GM18907 (cell line): ENCODE results near the gene MTCL1.

ENCODE experiments used
- ATAC-seq: cut with Tn5 transposase; IDR thresholded peaks from one replicate; pipeline ENCODE4 v1.9.1; 2021; ENCODE audit warnings: mild to moderate bottlenecking, moderate library complexity; ENCODE audit not compliant: unreplicated experiment

Gene MTCL1

DNA sequence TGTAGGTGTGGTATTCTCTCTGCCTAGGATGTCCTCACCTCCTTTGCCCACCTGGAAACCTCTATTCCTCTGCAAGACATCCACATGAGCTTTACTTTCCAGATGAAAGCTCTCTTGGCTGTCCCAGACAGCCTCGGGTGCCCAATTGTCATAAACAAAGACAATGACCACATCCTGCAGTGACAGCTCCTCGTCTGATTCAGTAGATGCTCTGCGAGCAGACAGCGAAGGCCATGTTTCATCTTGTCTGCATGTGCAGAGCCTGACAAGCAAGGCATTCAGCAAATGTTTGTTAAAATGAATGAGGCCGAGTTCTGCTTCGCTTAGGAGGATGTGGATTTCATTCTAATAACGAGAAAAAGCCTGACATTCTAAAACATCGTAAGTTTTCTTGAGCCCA lies 150.9 kb downstream of the MTCL1 start:
- no peak for ATAC-seq

DNA sequence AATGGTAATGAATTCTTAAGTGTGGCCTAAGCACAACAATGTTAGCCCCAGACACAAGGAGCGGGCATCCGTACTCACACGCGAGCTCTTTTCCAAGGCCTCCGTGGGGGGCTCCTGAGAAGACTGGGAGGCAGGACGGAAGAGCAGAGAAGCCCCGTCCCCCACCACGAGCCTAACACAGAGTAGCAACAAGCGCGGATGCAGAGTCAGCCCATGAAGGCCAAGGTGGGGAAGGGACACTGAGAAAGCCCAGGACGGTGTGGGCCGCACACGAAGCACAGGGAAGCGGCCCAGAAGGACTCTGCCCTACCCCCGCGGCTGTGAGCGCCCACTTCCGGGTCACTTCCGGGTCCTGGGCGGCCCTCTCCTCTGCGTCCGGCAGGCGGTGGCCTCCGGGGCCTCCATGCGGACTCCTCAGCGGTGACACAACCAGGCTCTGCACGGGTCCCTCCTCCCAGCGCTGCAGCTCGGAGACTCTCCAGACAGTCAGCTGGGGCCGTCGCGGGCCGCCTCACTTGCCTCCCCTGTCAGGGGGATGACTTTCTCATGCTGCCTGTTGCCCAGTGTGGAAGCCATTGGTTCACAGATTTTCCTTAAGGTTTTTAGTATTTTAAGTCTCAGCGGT lies 151.5 kb downstream of the MTCL1 start:
- no peak for ATAC-seq

DNA sequence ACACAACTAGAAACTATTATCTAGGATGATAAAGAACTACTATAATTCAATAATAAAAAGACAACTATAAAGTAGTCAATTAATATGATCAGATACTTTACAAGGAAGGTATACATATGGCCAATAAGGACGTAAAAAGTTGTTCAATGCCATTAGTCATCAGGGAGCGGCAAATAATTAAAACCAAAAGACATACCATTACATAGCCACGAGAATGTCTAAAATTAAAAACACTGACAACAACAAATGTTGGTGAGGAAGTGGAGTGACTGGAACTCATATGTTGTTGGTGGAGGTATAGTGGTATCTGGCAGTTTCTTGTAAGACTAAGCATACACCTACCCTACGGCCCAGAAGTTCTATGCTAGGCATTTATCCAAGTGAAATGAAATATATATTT lies 152.4 kb downstream of the MTCL1 start:
- no peak for ATAC-seq

DNA sequence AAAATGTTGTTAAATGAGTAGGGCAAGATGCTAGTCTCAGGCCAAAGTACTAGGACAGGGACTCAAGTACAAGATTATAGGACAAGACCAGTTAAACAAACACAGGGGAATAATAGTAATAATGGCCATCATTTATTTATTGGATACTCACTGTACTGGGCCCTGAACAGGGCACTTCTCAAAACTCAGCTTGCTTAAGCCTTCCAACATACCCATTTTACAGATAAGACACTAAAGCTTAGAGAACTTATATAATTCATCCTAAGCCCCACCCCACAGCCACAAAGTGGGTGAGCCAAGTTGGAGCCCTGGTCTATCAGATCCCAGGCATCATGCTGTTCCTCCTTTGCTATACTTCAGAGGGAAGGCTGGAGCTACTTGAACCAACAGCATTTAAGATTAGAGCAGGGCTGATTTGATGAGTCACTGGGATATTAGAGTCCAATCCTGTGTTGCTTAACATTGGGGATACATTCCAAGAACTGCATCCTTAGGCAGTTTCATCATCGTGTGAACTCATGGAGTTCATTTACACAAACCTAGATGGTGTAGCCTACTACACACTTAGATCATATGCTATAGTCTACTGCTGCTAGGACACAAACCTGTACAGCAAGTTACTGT lies 153.6 kb downstream of the MTCL1 start:
- no peak for ATAC-seq

DNA sequence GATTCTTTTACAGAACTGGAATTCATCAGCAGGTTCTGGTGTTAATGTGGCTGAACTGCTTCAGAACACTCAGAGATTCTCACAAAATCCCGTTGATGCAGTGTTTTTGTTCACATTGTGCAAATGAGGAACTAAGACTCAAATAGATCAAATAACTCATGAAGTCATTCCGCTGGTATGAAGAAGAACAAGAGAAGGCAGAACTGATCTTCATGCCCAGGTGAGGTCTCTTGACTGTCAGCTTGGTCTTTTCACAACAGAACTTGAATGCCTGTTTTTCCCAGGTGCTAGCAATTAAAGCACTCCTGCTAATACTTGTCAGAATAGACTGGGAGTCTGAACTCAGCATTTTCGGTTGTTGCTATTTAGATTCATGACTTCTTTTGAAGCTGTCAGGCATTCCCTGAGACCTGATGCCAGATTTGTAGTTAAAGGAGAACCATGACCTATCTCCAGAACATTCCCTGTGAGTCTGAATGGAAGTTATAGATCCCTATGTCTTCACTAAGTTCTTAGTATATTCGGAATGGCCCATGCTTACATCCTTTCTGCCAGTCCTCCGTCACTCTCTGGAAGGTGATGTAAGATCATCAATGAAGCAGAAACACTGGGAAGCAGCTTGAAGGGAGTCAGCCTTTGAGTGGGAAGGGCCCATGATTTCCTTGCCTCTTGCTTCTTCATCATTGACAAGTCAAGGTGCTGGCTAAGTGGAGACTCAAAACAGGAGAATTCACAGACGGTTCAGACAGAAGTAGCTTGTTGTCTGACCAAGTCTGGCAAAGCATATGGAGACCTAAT lies 155.7 kb downstream of the MTCL1 start:
- no peak for ATAC-seq

DNA sequence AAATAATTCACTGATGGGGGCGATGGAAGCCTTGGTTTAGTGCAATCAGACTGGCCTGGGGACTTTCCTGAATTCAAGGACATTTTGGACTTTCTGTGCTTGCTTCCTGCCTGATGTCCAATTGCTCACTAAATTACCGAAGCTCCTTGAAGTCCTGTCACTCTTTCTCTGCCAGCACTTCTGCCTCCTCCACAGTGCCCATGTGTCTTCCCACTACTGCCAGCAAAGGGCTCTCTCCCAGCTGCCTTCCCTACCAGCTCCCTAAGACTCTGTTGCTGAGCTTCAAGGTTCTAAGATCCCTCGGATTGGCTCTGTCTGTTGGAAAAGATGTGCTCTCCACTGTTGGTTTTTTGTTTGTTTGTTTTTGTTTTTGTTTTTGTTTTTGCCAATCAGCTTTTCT lies 158.1 kb downstream of the MTCL1 start:
- no peak for ATAC-seq

DNA sequence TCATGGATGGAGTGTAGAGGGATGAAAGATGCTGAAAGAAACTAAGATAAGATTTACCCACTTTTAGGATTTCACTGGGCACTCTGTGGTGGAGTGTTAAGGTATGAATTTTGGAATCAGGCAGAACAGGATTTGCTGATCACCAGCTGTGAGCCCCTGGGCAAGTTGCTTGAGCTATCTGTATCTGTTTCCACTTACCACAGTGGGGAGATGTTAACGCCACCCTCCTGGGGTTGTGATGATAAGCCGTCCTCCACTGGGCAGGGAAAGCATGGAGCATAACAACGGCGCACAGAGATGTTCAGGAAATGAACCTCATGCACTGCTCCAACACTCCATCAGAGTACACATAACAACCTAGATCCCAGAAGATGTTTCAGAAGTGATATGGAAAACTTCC lies 160.6 kb downstream of the MTCL1 start:
- ATAC-seq: no peak

DNA sequence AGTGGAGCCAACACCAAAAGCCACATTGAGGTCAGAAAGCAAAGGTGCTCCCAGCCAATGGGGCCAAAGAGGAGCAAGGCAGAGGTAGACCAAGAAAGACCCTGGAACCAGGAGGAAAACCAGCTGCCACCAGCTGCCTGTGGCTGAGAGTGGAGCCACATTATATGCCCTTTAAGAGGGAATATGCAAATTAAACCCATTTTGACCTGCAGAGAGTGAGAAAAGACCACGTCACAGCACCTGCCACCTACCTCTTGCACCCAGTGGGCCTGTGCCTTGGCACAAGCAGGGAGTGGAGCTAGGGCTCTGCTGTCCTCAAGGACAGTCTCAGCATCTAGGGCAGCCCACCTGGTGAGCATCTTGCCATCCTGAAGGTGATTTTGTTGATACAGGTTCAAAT lies 161.3 kb downstream of the MTCL1 start:
- ATAC-seq: no peak

DNA sequence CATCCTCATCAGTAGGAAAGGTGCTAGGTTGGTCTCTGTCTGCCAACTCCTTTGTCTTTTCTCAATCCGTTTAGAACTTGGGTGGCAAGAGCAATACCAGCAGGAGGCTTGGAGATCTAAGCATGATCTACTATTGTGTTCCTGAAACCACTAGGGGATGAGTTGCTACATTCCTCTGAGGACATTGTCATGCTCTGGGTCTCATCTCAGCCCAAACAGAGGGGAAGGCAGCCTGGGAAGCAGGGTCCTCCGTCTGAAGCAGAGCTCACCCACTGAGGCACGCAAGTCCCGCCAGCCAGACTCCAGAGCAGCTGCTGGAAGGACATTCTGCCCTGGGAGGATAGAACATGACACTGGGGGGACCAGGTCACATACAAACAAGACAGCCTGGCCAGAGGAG lies 162.9 kb downstream of the MTCL1 start:
- no peak for ATAC-seq

DNA sequence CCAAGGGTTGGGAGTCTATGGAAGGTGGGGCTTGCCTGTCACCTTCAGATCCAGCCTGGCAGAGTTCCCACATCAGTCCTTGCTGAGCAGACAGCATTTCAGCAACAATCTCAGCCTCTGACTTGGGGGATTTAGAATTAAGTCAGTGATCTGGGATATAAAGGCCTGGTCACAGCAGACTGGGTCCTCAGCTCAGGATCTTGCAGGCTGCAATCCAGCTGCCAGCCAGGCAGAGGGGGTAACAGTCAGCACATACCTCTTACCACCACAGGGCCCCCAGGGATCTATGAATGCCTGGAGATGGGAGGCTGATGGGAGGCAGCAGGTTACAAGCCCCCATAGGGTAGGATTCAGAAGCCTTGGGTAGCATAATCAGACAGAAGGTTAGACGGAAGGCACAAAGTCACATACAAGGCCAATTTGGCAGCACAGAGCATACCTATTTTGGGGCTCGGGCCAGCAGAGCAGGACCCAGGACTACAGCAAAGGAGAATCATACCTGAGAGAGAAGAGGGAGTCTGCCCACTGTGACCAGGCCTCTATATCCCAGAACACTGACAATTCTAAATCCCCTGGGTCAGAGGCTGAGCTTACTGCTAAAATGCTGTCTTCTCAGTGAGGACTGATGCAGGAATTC lies 163.5 kb downstream of the MTCL1 start:
- ATAC-seq: no peak

DNA sequence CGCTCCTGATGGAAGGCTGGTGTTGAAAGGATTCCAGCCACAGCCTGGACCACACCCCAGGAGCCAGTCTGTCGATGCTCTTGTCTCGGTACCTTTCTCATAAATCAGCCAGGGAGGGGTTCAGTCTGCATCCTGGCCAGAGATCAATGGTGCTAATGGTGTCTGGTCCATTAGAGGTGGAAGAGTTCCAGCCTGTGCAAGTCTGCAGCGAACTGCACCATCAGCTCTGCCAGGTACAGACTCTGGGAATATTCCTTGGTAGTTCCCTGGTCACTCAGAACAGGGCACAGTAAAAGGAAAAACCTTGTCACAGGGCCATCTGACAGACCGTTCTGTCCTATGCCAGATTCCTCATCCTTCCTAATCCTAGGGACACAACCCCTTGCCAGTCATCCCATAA lies 164.3 kb downstream of the MTCL1 start:
- ATAC-seq: no peak

DNA sequence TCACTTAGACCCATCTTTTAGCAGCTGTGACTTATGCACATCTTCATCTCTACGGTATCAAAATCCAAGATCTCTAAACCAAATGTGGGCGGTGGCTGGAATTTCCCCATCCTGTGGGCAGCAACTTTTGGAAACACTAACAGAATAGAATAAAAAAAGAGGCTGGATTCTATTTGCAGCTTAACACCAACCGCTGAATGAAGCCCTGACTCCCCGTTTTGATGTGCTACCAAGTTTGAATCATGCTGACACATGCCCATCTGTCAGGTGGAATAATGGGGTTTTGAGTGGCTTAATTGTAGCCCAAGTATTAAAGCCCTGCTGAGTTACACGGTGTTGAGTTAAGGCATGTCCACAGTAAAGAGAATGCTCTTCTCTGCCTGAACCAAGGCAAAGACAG lies 165.2 kb downstream of the MTCL1 start:
- no peak for ATAC-seq

DNA sequence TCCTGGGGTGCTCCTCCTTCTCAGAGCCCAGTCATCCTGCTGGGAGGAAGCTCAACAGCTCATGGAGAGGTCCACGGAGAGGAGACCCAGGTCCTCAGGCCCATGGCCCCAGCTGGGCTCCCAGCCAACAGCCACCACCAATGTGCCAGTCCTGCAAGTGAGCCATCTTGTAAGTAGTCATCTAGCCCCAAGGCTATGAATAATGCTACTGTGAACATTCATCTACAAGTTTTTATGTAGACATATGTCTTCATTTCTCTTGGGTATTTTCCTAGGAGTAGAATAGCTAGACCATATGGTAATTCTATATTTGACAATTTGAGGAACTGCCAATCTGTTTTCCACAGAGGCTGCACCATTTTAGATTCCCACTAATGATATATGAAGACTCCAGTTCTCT lies 166.1 kb downstream of the MTCL1 start:
- ATAC-seq: no peak

DNA sequence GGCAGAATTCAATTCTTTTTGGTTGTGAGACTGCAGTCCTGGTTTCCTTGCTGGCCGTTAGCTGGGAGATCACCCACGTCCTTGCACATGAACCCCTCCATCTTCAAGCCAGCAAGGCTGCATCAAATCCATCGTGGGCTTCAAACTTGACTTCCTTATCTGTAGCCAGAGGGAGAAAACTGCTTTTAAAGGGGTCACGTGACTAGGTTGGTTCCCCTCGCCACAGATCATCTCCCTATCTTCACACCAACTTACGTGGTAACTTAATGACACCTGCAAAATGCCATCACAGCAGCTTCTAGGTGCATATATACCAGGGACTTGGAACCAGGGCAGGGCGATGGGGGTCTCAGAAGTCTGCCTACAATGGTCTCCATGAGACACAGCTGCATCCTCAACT lies 169.5 kb downstream of the MTCL1 start:
- no peak for ATAC-seq

DNA sequence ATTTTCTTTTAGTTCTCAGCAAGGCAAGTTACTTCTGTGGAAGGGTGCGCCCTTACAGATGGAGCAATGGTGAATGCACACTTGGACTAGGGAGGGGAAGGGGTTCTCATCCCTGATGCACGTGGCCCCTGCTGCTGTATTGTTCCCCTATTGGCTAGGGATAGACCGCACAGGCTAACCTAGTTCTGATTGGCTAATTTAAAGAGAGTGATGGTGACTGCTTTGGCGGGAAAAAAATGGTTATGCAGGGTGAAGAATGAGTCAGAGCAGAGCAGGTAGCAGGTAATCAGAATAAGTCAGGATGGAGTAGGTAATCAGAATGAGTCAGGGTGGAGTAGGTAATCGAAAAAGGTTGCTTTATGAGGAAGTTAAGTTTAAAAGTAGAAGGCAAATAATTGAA lies 171.5 kb downstream of the MTCL1 start:
- no peak for ATAC-seq

DNA sequence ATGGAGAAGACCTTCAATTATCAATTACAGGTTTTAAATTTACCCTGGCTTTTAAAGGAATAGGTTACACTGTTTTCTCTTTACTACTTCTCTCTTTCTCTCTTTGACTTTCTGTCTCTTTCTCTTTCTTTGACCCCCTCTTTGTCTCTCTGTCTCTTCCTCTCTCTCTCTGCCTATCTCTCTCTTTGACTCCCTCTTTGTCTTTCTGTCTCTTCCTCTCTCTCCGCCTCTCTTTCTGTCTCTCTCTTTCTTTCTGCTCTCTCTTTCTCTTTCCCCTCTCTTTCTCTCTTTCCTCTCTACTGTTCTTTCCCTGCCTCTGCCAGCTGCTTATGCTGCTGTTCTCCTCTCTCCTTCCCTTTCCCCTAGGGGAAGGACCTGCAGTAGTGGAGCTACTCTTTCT lies 175.7 kb downstream of the MTCL1 start:
- no peak for ATAC-seq
